Cardiac fibroblast (primary cell): ENCODE results near the gene PLCB4.

Experiments used
- DNase-seq, 2 donors: peaks; one replicate each; pipeline versions ENCODE4 v3.0.0 to v3.0.0-alpha.2; 2010; ENCODE audit warnings: low read depth in 2 of 2
- H3K4me3 ChIP-seq, 2 donors: replicated peaks in 1 of 2; 1 replicate in 1 of 2; 2 replicates in 1 of 2; pipeline ENCODE4 v1.5.1; 2011; ENCODE audit warnings: low read depth in 2 of 2, low read length in 2 of 2, mild to moderate bottlenecking in 2 of 2, moderate library complexity in 1 of 2
- TF ChIP-seq, protein P1 (sequence below): IDR thresholded peaks from one replicate; pipeline ENCODE4 v1.5.1; 2011; ENCODE audit warnings: low read depth, mild to moderate bottlenecking, low read length, inconsistent platforms

Gene PLCB4

GRCh38 chr20:9142809-9143208 is 73.9 kb downstream of the PLCB4 start:
- TF ChIP-seq, protein P1, sequence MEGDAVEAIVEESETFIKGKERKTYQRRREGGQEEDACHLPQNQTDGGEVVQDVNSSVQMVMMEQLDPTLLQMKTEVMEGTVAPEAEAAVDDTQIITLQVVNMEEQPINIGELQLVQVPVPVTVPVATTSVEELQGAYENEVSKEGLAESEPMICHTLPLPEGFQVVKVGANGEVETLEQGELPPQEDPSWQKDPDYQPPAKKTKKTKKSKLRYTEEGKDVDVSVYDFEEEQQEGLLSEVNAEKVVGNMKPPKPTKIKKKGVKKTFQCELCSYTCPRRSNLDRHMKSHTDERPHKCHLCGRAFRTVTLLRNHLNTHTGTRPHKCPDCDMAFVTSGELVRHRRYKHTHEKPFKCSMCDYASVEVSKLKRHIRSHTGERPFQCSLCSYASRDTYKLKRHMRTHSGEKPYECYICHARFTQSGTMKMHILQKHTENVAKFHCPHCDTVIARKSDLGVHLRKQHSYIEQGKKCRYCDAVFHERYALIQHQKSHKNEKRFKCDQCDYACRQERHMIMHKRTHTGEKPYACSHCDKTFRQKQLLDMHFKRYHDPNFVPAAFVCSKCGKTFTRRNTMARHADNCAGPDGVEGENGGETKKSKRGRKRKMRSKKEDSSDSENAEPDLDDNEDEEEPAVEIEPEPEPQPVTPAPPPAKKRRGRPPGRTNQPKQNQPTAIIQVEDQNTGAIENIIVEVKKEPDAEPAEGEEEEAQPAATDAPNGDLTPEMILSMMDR, result no peak
- H3K4me3 ChIP-seq, result no peak overlapping the region
- no peak for DNase-seq

DNA sequence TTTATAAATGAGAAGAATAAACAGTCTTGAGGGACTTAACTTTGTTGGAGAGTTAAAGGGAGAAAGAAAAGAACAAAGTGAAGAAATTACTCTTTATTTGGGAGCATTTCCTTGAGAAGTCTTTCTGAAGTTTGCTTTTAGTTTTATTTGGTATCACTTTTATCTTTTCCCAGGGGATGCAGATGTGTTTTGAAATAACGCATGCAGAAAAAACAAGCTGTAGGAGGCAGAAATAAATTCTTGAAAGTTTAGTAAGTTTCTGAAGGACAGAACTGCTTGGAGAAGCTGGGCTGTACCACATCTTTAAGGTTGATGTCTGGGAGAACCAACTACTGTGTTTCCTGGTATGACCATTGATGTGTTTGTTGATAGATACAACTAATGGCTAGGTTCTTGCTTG is 75.0 kb downstream of the PLCB4 start:
- TF ChIP-seq, protein P1, result no peak
- peak in 1 of 2 donors; percentile 21 for DNase-seq
- H3K4me3 ChIP-seq, result no peak overlapping the region

GRCh38 chr20:9144643-9145042 is 75.8 kb downstream of the PLCB4 start:
- no peak for DNase-seq
- TF ChIP-seq, protein P1, result no peak
- no peak overlapping the region for H3K4me3 ChIP-seq

- H3K4me3 ChIP-seq, result no peak overlapping the region
- DNase-seq, result no peak
- TF ChIP-seq, protein P1, result no peak
These were observed 76.3 kb downstream of the PLCB4 start for GRCh38 chr20:9145142-9145541.

DNA sequence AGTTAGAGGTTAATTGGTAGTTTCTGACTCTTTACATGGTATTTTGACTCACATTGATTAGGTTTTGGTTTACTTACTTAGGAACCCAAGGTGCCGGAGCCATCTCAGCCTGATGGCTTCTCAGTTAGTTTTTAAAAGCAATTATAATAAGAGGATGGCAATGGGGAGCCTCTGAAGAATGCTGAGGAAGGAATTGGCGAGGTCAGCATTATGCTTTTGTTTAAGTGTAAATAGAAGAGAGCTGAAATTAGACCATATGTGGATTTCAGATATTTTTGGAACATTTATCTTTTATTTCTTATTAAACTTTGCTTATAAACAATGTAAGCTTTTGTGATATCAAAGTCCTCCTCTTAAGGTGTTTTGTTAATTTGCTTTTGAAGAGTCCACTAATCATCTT is 77.8 kb downstream of the PLCB4 start:
- no peak overlapping the region for H3K4me3 ChIP-seq
- DNase-seq, result no peak
- TF ChIP-seq, protein P1, result no peak

- TF ChIP-seq, protein P1, result no peak
- H3K4me3 ChIP-seq, result no peak overlapping the region
- DNase-seq, result peak; percentile 8 to 29
These were observed 78.7 kb downstream of the PLCB4 start for GRCh38 chr20:9147547-9148024.

DNA sequence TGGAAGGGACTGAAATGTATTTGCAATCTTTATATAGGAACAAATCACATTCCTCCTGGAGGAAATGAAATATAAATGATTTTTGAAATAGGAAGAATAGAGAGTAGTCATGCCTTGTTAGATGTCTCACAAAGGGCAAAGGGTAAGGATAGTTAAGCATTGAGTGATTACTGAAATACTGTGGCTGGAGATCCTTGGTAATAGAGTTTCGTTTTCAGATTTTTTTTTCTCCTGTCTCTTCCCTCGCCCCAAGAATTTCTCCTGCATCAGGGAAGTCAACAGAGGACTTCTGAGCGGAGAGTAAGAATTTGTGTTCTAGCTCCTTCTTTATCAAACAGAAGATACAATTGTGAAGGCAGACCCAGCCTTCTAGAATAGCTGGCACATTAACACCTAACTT is 79.4 kb downstream of the PLCB4 start:
- DNase-seq, result no peak
- H3K4me3 ChIP-seq, result no peak overlapping the region
- TF ChIP-seq, protein P1, result no peak
